ENCODE measurements around the gene MAP3K2. TPM values are rescaled to one million over a fixed set of nuclear protein-coding genes. Genes with fewer than 3 reads are reported as not detected.

MAP3K2 gene
- total RNA-seq, 2 experiments from 2014 or later: 33.4 to 34.9 TPM

DNA sequence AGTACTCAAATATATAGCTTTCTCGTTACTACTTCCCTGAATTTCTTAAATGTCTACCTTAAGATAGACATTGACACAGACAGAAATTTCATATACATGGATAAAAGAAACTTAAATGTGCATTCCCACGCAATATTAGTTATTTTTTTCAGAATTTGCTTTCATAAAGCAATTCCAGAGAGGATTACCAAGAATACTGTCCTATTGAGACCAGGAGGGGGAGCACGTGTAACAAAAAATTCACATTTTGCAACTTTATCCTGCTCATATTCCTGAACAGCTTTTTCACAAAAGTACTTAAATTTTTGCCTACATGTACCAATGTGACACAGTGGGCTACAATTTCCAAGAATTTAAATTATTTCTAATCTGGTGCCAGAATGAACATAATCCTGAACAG, 63.1 kb downstream of the MAP3K2 start:
- H3K27me3 Mint-ChIP-seq: no peaks in the 10 kb centered on the region
- peaks cover 38% of the 10 kb centered on the region for H3K36me3 Mint-ChIP-seq
- ChIA-PET POLR2A (no interaction called here), CTCF (interaction anchor here (0.9 to 4.9 kb wide), 10 partner anchors 10 to 325 kb away, joined by 3 to 37 read pairs (median 4); partner anchors contain the start of gene ERCC3)
- H3K4me1 Mint-ChIP-seq (ENCODE audit: low read depth): peaks cover 6% of the 10 kb centered on the region
- H3K27ac Mint-ChIP-seq: no peak overlapping the region
- peaks cover 13% of the 10 kb centered on the region for H3K9me3 Mint-ChIP-seq
- no peak overlapping the region for H3K4me3 Mint-ChIP-seq
- intact Hi-C loops (cut with micrococcal nuclease): loop anchor here (1.0 to 10.0 kb wide), 2 partner anchors 155 to 320 kb away; partner anchors contain the start of gene GPR17
- no peak for DNase-seq

GRCh38 chr2:127321303-127321702, 66.5 kb downstream of the MAP3K2 start:
- DNase-seq: no peak
- ChIA-PET POLR2A (no interaction called here), CTCF (interaction anchor here (1.1 kb wide), 1 partner anchor 158 kb away, joined by 4 read pairs; no protein-coding TSS in a partner anchor)
- Mint-ChIP-seq H3K27ac (no peak overlapping the region), H3K36me3 (peaks cover 46% of the 10 kb centered on the region), H3K27me3 (no peaks in the 10 kb centered on the region), H3K4me3 (no peak overlapping the region), H3K4me1 (ENCODE audit: low read depth) (peaks cover 6% of the 10 kb centered on the region), H3K9me3 (peaks cover 13% of the 10 kb centered on the region)
- intact Hi-C loops (cut with micrococcal nuclease): loop anchor here (10.0 kb wide), 1 partner anchor 323 kb away; the partner anchor contains the start of gene GPR17

- no peak overlapping the region for H3K27ac Mint-ChIP-seq
- H3K4me1 Mint-ChIP-seq (ENCODE audit: low read depth): peaks cover 6% of the 10 kb centered on the region
- intact Hi-C loops (cut with micrococcal nuclease): loop anchor here (10.0 kb wide), 1 partner anchor 324 kb away; the partner anchor contains the start of gene GPR17
- peaks cover 13% of the 10 kb centered on the region for H3K9me3 Mint-ChIP-seq
- H3K36me3 Mint-ChIP-seq: peaks cover 46% of the 10 kb centered on the region
- ChIA-PET POLR2A (no interaction called here), CTCF (interaction anchor here (1.1 to 2.2 kb wide), 2 partner anchors 124 to 158 kb away, joined by 4 to 5 read pairs; no protein-coding TSS in a partner anchor)
- H3K4me3 Mint-ChIP-seq: no peak overlapping the region
- no peak for DNase-seq
- H3K27me3 Mint-ChIP-seq: no peaks in the 10 kb centered on the region
Measured at GRCh38 chr2:127320586-127321275, 67.0 kb downstream of the MAP3K2 start.

DNA sequence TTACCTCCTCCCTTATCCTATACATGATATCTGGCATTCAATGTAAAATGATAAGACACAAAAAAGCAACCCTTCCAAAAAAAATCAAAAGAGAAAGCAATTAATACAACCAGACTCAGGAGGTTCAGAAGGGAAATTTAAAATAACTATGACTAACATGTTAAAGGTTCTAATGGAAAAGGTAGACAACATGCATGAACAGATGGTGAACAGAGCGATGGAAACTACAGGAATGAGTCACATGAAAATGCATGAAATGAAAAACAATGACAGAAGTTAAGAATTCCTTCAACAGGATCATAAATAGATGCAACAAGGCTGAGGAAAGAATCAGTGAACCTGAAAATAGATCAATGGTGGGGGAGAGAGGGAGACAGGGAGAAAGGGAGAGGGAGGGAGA, 67.7 kb downstream of the MAP3K2 start:
- Mint-ChIP-seq H3K9me3 (peaks cover 13% of the 10 kb centered on the region), H3K27ac (peak overlapping the region; percentile 13), H3K4me1 (ENCODE audit: low read depth) (peaks cover 6% of the 10 kb centered on the region), H3K27me3 (no peaks in the 10 kb centered on the region), H3K36me3 (peaks cover 50% of the 10 kb centered on the region), H3K4me3 (no peak overlapping the region)
- ChIA-PET CTCF (interaction anchor here (2.2 kb wide), 1 partner anchor 123 kb away, joined by 5 read pairs; no protein-coding TSS in a partner anchor), POLR2A (no interaction called here)
- intact Hi-C loops (cut with micrococcal nuclease): loop anchor here (10.0 kb wide), 1 partner anchor 325 kb away; the partner anchor contains the start of gene GPR17
- no peak for DNase-seq

GRCh38 chr2:127314193-127314988, 73.4 kb downstream of the MAP3K2 start:
- Mint-ChIP-seq H3K27ac (no peak overlapping the region), H3K27me3 (no peaks in the 10 kb centered on the region), H3K9me3 (no peaks in the 10 kb centered on the region), H3K4me3 (no peak overlapping the region), H3K4me1 (ENCODE audit: low read depth) (no peaks in the 10 kb centered on the region), H3K36me3 (peaks cover 41% of the 10 kb centered on the region)
- CTCF ChIA-PET: no interaction called here
- intact Hi-C loops (cut with micrococcal nuclease): no loop called here
- POLR2A ChIA-PET: no interaction called here
- no peak for DNase-seq

- DNase-seq: no peak
- ChIA-PET CTCF (no interaction called here), POLR2A (no interaction called here)
- H3K27me3 Mint-ChIP-seq: no peaks in the 10 kb centered on the region
- H3K9me3 Mint-ChIP-seq: no peaks in the 10 kb centered on the region
- H3K36me3 Mint-ChIP-seq: peaks cover 39% of the 10 kb centered on the region
- H3K4me1 Mint-ChIP-seq (ENCODE audit: low read depth): no peaks in the 10 kb centered on the region
- intact Hi-C loops (cut with micrococcal nuclease): no loop called here
- no peak overlapping the region for H3K27ac Mint-ChIP-seq
- no peak overlapping the region for H3K4me3 Mint-ChIP-seq
Measured at GRCh38 chr2:127313406-127313805, 74.4 kb downstream of the MAP3K2 start.

GRCh38 chr2:127310980-127311379, 76.8 kb downstream of the MAP3K2 start:
- H3K4me3 Mint-ChIP-seq: no peak overlapping the region
- no peaks in the 10 kb centered on the region for H3K4me1 Mint-ChIP-seq (ENCODE audit: low read depth)

GRCh38 chr2:127309468-127309867, 78.3 kb downstream of the MAP3K2 start:
- H3K27ac Mint-ChIP-seq: no peak overlapping the region
- peaks cover 29% of the 10 kb centered on the region for H3K36me3 Mint-ChIP-seq
- no peaks in the 10 kb centered on the region for H3K27me3 Mint-ChIP-seq
- CTCF ChIA-PET: interaction anchor here (1.2 to 1.8 kb wide), 2 partner anchors 15 kb away, joined by 4 read pairs; no protein-coding TSS in a partner anchor
- no peaks in the 10 kb centered on the region for H3K9me3 Mint-ChIP-seq
- intact Hi-C loops (cut with micrococcal nuclease): no loop called here
- no peak overlapping the region for H3K4me3 Mint-ChIP-seq
- H3K4me1 Mint-ChIP-seq (ENCODE audit: low read depth): no peaks in the 10 kb centered on the region
- DNase-seq: no peak
- POLR2A ChIA-PET: no interaction called here

More at GRCh38 chr2:127310980-127311379, 76.8 kb downstream of the MAP3K2 start:
- no peak for DNase-seq
- intact Hi-C loops (cut with micrococcal nuclease): no loop called here
- Mint-ChIP-seq H3K27ac (no peak overlapping the region), H3K36me3 (peaks cover 37% of the 10 kb centered on the region), H3K9me3 (no peaks in the 10 kb centered on the region), H3K27me3 (no peaks in the 10 kb centered on the region)
- ChIA-PET CTCF (interaction anchor here (1.8 kb wide), 1 partner anchor 13 kb away, joined by 4 read pairs; no protein-coding TSS in a partner anchor), POLR2A (no interaction called here)

GRCh38 chr2:127308586-127309138, 79.1 kb downstream of the MAP3K2 start:
- DNase-seq: no peak
- Mint-ChIP-seq H3K27me3 (no peaks in the 10 kb centered on the region), H3K4me3 (no peak overlapping the region), H3K27ac (no peak overlapping the region), H3K4me1 (ENCODE audit: low read depth) (no peaks in the 10 kb centered on the region), H3K36me3 (peaks cover 28% of the 10 kb centered on the region), H3K9me3 (no peaks in the 10 kb centered on the region)
- intact Hi-C loops (cut with micrococcal nuclease): no loop called here
- POLR2A ChIA-PET: no interaction called here
- CTCF ChIA-PET: interaction anchor here (1.2 kb wide), 1 partner anchor 16 kb away, joined by 4 read pairs; no protein-coding TSS in a partner anchor

DNA sequence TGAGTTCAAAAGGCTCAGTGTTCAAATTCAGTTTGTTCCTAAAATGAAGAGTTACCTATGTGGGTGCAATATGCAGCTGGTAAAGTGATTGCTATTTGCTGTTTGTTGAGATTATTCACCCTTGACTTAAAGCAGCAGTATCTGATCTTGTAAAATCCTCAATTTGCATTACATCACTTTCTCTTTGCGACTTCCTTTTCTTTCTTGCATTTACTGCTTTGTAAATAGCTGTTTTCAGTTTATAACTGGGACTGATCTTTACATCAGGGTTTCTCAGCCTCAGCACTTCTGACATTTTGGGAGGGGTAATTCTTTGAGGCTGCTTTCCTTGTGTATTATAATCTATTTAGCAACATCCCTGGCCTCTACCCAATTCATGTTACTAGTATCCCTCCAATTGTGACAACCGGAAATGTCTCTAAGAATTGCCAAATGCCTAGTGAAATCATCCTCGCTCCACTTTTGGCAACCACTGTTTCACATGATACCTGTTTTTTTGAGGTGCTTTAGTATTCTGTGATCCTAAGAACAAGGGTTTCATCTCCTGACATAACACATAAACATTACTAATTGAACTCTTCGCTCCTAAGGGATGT, 81.7 kb downstream of the MAP3K2 start:
- Mint-ChIP-seq H3K4me1 (ENCODE audit: low read depth) (no peaks in the 10 kb centered on the region), H3K4me3 (no peak overlapping the region), H3K27ac (no peak overlapping the region), H3K36me3 (peaks cover 17% of the 10 kb centered on the region), H3K27me3 (no peaks in the 10 kb centered on the region), H3K9me3 (no peaks in the 10 kb centered on the region)
- intact Hi-C loops (cut with micrococcal nuclease): no loop called here
- ChIA-PET POLR2A (no interaction called here), CTCF (interaction anchor here (1.2 kb wide), 1 partner anchor 173 kb away, joined by 4 read pairs; no protein-coding TSS in a partner anchor)
- DNase-seq: no peak

GRCh38 chr2:127302168-127302567, 85.6 kb downstream of the MAP3K2 start:
- intact Hi-C loops (cut with micrococcal nuclease): no loop called here
- no peak for DNase-seq
- Mint-ChIP-seq H3K4me1 (ENCODE audit: low read depth) (no peaks in the 10 kb centered on the region), H3K9me3 (no peaks in the 10 kb centered on the region), H3K27me3 (no peaks in the 10 kb centered on the region), H3K4me3 (no peak overlapping the region), H3K36me3 (peaks cover 4% of the 10 kb centered on the region), H3K27ac (no peak overlapping the region)
- ChIA-PET POLR2A (no interaction called here), CTCF (interaction anchor here (1.6 kb wide), 1 partner anchor 177 kb away, joined by 6 read pairs; no protein-coding TSS in a partner anchor)
